RWPE2 (cell line): Measurements from ENCODE around the gene TPMT.

ENCODE experiments used
- ATAC-seq: fragments of 200-7000 bp; cut with Tn5 transposase; 3 replicates; pipeline ENCODE4 v1.9.1; 2021; ENCODE audit warnings: low read depth
- DNase-seq: peaks from one replicate; pipeline ENCODE4 v3.0.0-alpha.2; 2020; ENCODE audit warnings: low spot score
- H3K27ac ChIP-seq: fragments of 450-650 bp; 2 replicates; pipeline ENCODE4 v1.5.1; 2017; ENCODE audit warnings: mild to moderate bottlenecking; ENCODE audit not compliant: poor library complexity, severe bottlenecking
- H3K27me3 ChIP-seq: fragments of 250-450 bp; sonication (Bioruptor Pico); 2 replicates; pipeline ENCODE4 v1.5.1; 2021; ENCODE audit warnings: mild to moderate bottlenecking, moderate library complexity; ENCODE audit not compliant: insufficient read depth, poor library complexity, severe bottlenecking
- H3K36me3 ChIP-seq: fragments of 250-450 bp; sonication (Bioruptor Pico); 2 replicates; pipeline ENCODE4 v1.5.1; 2020; ENCODE audit warnings: low read depth, mild to moderate bottlenecking, moderate library complexity
- H3K4me1 ChIP-seq: fragments of 250-450 bp; sonication (Bioruptor Pico); 2 replicates; pipeline ENCODE4 v1.5.1; 2021; ENCODE audit warnings: mild to moderate bottlenecking, moderate library complexity; ENCODE audit not compliant: insufficient read depth, poor library complexity, severe bottlenecking
- H3K4me3 ChIP-seq: fragments of 250-450 bp; sonication (Bioruptor Pico); 2 replicates; pipeline ENCODE4 v1.5.1; 2021; ENCODE audit warnings: mild to moderate bottlenecking, moderate library complexity; ENCODE audit not compliant: severe bottlenecking
- H3K9me3 ChIP-seq: fragments of 250-450 bp; sonication (Bioruptor Pico); 2 replicates; pipeline ENCODE4 v1.5.1; 2021; ENCODE audit warnings: mild to moderate bottlenecking, moderate library complexity; ENCODE audit not compliant: severe bottlenecking
- CTCF ChIP-seq: fragments of 450-650 bp; IDR thresholded peaks from one replicate; pipeline ENCODE4 v1.5.1; 2017; ENCODE audit warnings: mild to moderate bottlenecking, moderate library complexity; ENCODE audit not compliant: poor library complexity, severe bottlenecking

Gene TPMT

DNA sequence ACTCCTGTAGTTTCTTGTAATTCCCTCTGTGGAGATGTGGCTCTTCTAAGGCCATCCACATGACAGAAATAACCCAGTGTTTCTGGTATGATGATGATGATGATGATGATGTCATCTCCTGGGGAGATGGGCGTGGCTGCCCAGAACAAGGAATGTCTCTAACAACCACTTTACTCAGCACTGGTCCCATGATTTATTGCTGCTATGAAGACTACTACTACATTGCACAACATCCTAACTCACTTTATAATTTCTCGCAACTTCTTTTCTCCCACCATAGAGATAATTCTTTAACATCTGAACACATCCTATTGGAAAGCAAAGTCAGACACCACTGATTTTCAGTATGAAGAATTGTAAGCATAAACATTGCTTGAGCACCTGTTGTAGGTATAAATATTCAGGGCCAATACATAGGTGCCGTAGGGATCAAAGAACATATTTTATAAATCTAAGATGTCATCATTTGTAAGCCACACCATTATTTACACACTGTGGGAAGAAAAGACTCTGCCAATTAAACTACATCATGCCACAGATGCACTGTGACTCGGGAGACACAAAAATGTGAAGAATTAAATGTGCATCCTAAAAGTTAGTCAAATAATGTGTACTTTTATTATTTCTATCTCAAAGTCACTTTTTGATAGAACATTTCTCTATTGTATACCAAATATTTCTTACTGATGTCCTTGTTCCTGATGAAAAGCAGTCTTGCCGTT, 6.4 kb downstream of the TPMT start:
- Histone ChIP-seq H3K27ac (peak overlapping the region; percentile 55), H3K36me3 (peaks cover 10% of the 10 kb centered on the region), H3K27me3 (no peaks in the 10 kb centered on the region), H3K4me1 (peaks cover 22% of the 10 kb centered on the region), H3K9me3 (no peaks in the 10 kb centered on the region), H3K4me3 (no peak overlapping the region)
- peak; percentile 70 for ATAC-seq
- DNase-seq, result no peak
- TF ChIP-seq CTCF, result no peak

DNA sequence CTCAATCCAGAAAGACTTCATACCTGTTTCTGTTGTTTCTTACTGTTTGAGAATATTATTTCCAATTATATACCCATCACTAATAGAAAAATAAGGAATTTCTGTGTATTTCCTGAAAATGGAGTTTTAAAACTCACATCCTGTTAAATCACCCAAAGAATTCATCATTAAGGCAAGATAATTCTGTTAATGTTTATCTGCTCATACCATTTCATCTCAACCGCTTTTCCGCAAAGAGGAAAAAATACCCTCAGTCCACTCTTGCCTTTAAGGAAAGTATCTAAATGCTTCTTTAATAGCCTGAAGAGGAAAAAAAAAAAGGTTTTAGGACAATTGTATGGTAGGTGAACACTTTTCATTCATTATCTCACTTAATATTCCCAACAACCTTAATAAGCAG, 7.3 kb downstream of the TPMT start:
- no peak for DNase-seq
- peaks cover 18% of the 10 kb centered on the region for H3K36me3 ChIP-seq
- H3K4me3 ChIP-seq, result no peak overlapping the region
- TF ChIP-seq CTCF, result no peak
- H3K27ac ChIP-seq, result peak overlapping the region; percentile 55
- H3K9me3 ChIP-seq, result no peaks in the 10 kb centered on the region
- ATAC-seq, result no peak
- no peaks in the 10 kb centered on the region for H3K27me3 ChIP-seq
- peaks cover 18% of the 10 kb centered on the region for H3K4me1 ChIP-seq

DNA sequence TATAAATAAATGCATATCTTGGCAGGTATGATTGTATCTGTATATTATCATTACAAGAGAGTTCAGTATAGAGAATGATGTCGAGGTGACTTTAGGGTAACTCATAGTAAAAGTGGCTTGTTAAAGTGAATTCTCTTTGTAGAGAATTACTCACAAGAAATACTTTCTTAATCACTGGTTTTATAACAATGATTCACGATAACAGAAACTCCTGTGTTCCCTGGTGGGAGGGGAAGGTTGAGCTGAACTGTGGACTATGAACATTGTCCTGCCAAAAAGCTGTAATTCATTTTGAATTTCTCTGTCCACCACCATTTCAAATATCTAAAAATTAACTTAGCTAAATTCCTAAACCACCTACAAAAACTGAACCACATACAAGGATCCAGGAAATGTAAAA, 7.7 kb downstream of the TPMT start:
- H3K27me3 ChIP-seq, result no peaks in the 10 kb centered on the region
- no peak overlapping the region for H3K4me3 ChIP-seq
- H3K4me1 ChIP-seq, result peaks cover 18% of the 10 kb centered on the region
- no peak for TF ChIP-seq CTCF
- peaks cover 21% of the 10 kb centered on the region for H3K36me3 ChIP-seq
- peak overlapping the region; percentile 55 for H3K27ac ChIP-seq
- no peak for DNase-seq
- no peaks in the 10 kb centered on the region for H3K9me3 ChIP-seq
- peak; percentile 79 for ATAC-seq

DNA sequence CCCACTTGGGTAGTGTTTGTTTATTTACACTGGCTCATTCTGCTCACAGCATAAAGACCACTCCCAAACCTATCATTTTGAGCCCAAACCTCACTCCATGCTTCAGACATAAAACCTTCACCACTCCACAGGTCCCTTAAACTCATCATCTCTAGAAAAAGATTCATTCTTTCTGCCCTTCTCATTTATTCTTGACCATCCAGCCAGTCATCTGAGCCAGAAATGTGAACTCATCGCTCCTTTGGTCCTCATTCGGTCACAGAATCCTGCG, 12.4 kb downstream of the TPMT start:
- H3K27ac ChIP-seq, result no peak overlapping the region
- DNase-seq, result no peak
- TF ChIP-seq CTCF, result no peak
- no peak for ATAC-seq
- peaks cover 8% of the 10 kb centered on the region for H3K4me1 ChIP-seq
- no peaks in the 10 kb centered on the region for H3K27me3 ChIP-seq
- peaks cover 16% of the 10 kb centered on the region for H3K36me3 ChIP-seq
- no peaks in the 10 kb centered on the region for H3K9me3 ChIP-seq
- H3K4me3 ChIP-seq, result no peak overlapping the region

DNA sequence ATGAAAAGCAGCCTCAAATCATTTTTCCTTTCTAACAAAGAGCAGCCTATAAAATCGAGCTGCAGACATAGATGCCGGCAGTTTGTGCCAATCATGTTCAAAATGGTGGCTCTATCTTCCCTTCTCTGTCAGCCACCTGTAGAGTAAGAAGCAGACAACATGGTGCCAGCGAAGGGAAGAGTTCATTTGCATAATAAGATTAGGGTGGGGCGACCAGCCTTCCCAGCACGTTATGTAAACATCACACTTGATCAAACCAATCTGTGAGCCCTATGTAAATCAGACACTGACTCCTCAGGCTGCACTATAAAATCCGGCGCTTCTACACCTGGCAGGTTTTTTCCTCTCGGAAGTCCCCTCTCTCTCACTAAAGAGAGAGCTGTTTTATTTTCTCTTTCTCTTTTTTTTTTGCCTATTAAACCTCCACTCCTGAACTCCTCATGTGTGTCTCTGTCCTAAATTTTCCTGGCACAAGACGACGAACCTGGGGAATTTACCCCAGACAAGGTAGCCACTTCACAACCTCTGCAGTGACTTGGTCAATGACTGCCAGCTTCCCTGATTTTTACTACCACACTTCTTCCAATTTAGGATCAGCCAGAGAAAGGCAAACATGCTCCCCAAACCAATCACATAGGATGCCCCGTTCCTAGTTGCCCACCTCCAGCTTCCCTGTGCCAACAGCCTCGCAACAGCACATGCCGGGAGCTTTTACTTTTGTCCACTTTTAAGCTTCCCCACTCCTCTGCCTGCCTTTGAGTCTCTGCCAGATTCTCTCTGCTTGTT, 12.9 kb downstream of the TPMT start:
- no peak overlapping the region for H3K27ac ChIP-seq
- H3K4me3 ChIP-seq, result no peak overlapping the region
- DNase-seq, result no peak
- no peak for TF ChIP-seq CTCF
- peaks cover 2% of the 10 kb centered on the region for H3K4me1 ChIP-seq
- H3K9me3 ChIP-seq, result no peaks in the 10 kb centered on the region
- ATAC-seq, result no peak
- H3K36me3 ChIP-seq, result peaks cover 13% of the 10 kb centered on the region
- H3K27me3 ChIP-seq, result no peaks in the 10 kb centered on the region
